Breast epithelium (tissue), 3 donors: Measurements from ENCODE around the gene FETUB.

Experiments
- CTCF ChIP-seq, 3 donors: fragments of 450-650 bp; IDR thresholded peaks; one replicate each; pipeline ENCODE4 v1.5.1; 2016 to 2017; ENCODE audit warnings: antibody characterized with exemption in 3 of 3, mild to moderate bottlenecking in 3 of 3, moderate library complexity in 3 of 3
- POLR2A ChIP-seq: fragments of 450-650 bp; IDR thresholded peaks from one replicate; pipeline ENCODE4 v1.6.1; 2016; ENCODE audit warnings: antibody characterized with exemption, mild to moderate bottlenecking, moderate library complexity
- POLR2AphosphoS5 ChIP-seq, 3 donors: sonication (generic); formaldehyde crosslinking; IDR thresholded peaks; one replicate each; pipeline ENCODE4 v1.6.1; 2017; ENCODE audit warnings: antibody characterized with exemption in 3 of 3

- no peak for TF ChIP-seq CTCF (IDR thresholded peaks at IDR 0.05)
- no peak for TF ChIP-seq POLR2AphosphoS5 (IDR thresholded peaks at IDR 0.05)
- TF ChIP-seq POLR2A: no peak
These were observed 30.9 kb downstream of the FETUB start for GRCh38 chr3:186671051-186671450.
